Caco-2 (cell line): ENCODE results near the gene SUMO3. TPM values are rescaled to one million over a fixed set of nuclear protein-coding genes. Genes with fewer than 3 reads are reported as not detected.

Experiments used
- BruUV-seq: library from RNA; stranded (reverse); fragments of 400-500 nt; replicated peaks from 2 replicates; lab custom pipeline; 2021; lab: Mats Ljungman, UMichigan
- CTCF ChIA-PET: fragments of 300-600 bp; sonication (Branson Sonifier 250); formaldehyde crosslinking; loops from one replicate; lab custom pipeline; 2022; ENCODE audit warnings: antibody characterized with exemption; lab: Charles Lee
- POLR2A ChIA-PET: fragments of 300-600 bp; sonication (Branson Sonifier 250); formaldehyde crosslinking; loops from one replicate; lab custom pipeline; 2022; ENCODE audit warnings: antibody characterized with exemption; lab: Charles Lee
- DNase-seq, 2 experiments: peaks; one replicate each; pipeline versions ENCODE4 v3.0.0 to v3.0.0-alpha.2; 2020 to 2022
- H3K27me3 ChIP-seq: replicated peaks from 2 replicates; pipeline ENCODE4 v1.6.0; 2011; ENCODE audit warnings: low read length; ENCODE audit not compliant: control insufficient read depth, insufficient read depth
- H3K36me3 ChIP-seq: 2 replicates; pipeline ENCODE4 v1.5.1; 2011; ENCODE audit warnings: low read length; ENCODE audit not compliant: control insufficient read depth, insufficient read depth
- H3K4me1 ChIP-seq: fragments of 250-450 bp; sonication (Bioruptor Pico); 2 replicates; pipeline ENCODE4 v1.5.1; 2020; ENCODE audit warnings: mild to moderate bottlenecking
- H3K4me3 ChIP-seq: 2 replicates; pipeline ENCODE4 v1.5.1; 2011; ENCODE audit warnings: low read depth, mild to moderate bottlenecking, control low read depth, low read length
- H3K9me3 ChIP-seq: fragments of 250-450 bp; sonication (Bioruptor Pico); 2 replicates; pipeline ENCODE4 v1.5.1; 2020; ENCODE audit warnings: mild to moderate bottlenecking, moderate library complexity
- H3K27ac Mint-ChIP-seq: one replicate; pipeline ENCODE4 v1.8.0; 2022; ENCODE audit warnings: mixed read lengths; ENCODE audit not compliant: unreplicated experiment
- H3K27me3 Mint-ChIP-seq: one replicate; pipeline ENCODE4 v1.8.0; 2022; ENCODE audit warnings: mixed read lengths; ENCODE audit not compliant: insufficient read depth, unreplicated experiment
- H3K36me3 Mint-ChIP-seq: one replicate; pipeline ENCODE4 v1.8.0; 2022; ENCODE audit warnings: mild to moderate bottlenecking, mixed read lengths; ENCODE audit not compliant: insufficient read depth, unreplicated experiment
- H3K4me1 Mint-ChIP-seq: one replicate; pipeline ENCODE4 v1.8.0; 2022; ENCODE audit warnings: low read depth, mixed read lengths; ENCODE audit not compliant: unreplicated experiment
- H3K4me3 Mint-ChIP-seq: one replicate; pipeline ENCODE4 v1.8.0; 2022; ENCODE audit warnings: mild to moderate bottlenecking, moderate library complexity, mixed read lengths; ENCODE audit not compliant: unreplicated experiment
- H3K9me3 Mint-ChIP-seq: one replicate; pipeline ENCODE4 v1.8.0; 2022; ENCODE audit warnings: mixed read lengths; ENCODE audit not compliant: unreplicated experiment
- intact Hi-C: fragments of 100-400 bp; cut with micrococcal nuclease; formaldehyde crosslinking; loops from one replicate; pipeline ENCODE4 v1.10.0; 2022; ENCODE audit not compliant: unreplicated experiment
- total RNA-seq: library from RNA; stranded (reverse); gene quantifications from 2 replicates; pipeline ENCODE4 v1.2.3, GENCODE V29; 2022
- TF ChIP-seq, protein P1 (sequence below), 2 experiments: fragments of 200-600 bp in 1 of 2; IDR thresholded peaks; 1 replicate in 1 of 2; 2 replicates in 1 of 2; pipeline versions ENCODE4 v1.5.1 to v1.8.0; 2011 to 2022; ENCODE audit warnings: antibody characterized with exemption in 1 of 2, control low read depth in 1 of 2, inconsistent platforms in 1 of 2, low read depth in 1 of 2, low read length in 1 of 2, mild to moderate bottlenecking in 1 of 2, moderate library complexity in 1 of 2; ENCODE audit not compliant: insufficient read depth in 1 of 2, severe bottlenecking in 1 of 2, unreplicated experiment in 1 of 2

Gene SUMO3
- total RNA-seq, 1 experiment from 2014 or later, result 118 TPM

DNA sequence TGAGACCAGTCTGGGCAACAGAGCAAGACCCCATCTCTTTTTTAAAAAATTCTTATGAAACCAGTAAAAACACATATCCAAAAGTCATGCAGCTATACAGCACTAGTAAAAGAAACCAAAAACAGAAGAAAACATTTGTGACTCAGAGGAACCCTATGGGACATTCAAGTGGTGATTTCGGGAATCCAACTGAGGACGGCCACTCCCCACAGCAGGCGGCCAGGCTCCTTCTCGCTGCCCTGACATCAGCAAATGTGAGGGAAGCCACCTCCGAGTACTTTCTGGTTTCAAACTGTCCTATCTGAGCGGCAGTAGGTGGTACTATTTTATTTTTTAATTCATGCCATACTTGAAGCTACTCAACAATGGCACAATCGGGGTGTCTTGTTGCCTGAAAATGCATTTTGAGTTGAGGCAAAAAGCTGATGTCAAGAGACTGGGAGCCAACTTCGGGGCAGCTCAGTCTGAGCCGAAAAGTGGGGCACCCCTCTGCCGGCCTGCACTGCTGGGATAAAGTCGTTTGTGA lies 3.3 kb downstream of the SUMO3 start:
- intact Hi-C loops, result loop anchor here (5.0 kb wide), 1 partner anchor 58 kb away; the partner anchor contains the start of gene PTTG1IP
- ChIA-PET POLR2A (no interaction called here), CTCF (no interaction called here)
- BruUV-seq, result no TSS peak
- TF ChIP-seq, protein P1, sequence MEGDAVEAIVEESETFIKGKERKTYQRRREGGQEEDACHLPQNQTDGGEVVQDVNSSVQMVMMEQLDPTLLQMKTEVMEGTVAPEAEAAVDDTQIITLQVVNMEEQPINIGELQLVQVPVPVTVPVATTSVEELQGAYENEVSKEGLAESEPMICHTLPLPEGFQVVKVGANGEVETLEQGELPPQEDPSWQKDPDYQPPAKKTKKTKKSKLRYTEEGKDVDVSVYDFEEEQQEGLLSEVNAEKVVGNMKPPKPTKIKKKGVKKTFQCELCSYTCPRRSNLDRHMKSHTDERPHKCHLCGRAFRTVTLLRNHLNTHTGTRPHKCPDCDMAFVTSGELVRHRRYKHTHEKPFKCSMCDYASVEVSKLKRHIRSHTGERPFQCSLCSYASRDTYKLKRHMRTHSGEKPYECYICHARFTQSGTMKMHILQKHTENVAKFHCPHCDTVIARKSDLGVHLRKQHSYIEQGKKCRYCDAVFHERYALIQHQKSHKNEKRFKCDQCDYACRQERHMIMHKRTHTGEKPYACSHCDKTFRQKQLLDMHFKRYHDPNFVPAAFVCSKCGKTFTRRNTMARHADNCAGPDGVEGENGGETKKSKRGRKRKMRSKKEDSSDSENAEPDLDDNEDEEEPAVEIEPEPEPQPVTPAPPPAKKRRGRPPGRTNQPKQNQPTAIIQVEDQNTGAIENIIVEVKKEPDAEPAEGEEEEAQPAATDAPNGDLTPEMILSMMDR (IDR thresholded peaks at IDR 0.05; ENCODE audit: insufficient read depth in 1 of 2, low read depth in 1 of 2, low read length in 1 of 2, severe bottlenecking in 1 of 2, unreplicated experiment in 1 of 2), result no peak
- Mint-ChIP-seq H3K27me3 (no peaks in the 10 kb centered on the region), H3K9me3 (peaks cover under 1% of the 10 kb centered on the region), H3K4me1 (peaks cover 5% of the 10 kb centered on the region), H3K27ac (no peak overlapping the region), H3K36me3 (peaks cover 51% of the 10 kb centered on the region), H3K4me3 (no peak overlapping the region)
- DNase-seq, result no peak
- Histone ChIP-seq H3K9me3 (peaks cover 5% of the 10 kb centered on the region; the same call in 1 of the 2 replicates), H3K4me3 (no peak overlapping the region), H3K27me3 (no peaks in the 10 kb centered on the region), H3K4me1 (peaks cover 15% of the 10 kb centered on the region), H3K36me3 (peaks cover 3% of the 10 kb centered on the region)

DNA sequence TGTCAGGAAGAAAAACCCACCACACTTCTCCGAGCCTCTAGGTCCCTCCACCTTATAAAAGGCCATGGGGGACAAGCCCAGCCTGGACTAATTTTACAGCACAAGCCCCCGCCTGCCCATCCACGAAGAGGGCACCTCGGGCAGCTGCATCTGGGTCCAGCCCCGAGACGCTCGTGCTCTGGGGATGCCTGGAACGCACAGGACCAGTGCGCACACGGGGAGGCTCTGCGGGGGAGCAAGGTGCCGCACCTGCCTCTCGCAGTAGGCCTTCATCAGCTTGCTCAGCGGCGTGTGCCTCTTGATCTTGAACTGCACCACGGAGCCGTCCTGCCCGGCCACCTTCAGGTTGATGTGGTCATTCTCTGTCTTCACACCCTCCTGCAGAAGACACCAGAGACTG lies 4.1 kb downstream of the SUMO3 start:
- DNase-seq, result no peak
- Mint-ChIP-seq H3K9me3 (no peaks in the 10 kb centered on the region), H3K27ac (no peak overlapping the region), H3K36me3 (peaks cover 59% of the 10 kb centered on the region), H3K4me3 (no peak overlapping the region), H3K27me3 (no peaks in the 10 kb centered on the region), H3K4me1 (peaks cover 5% of the 10 kb centered on the region)
- H3K4me3 ChIP-seq, result no peak overlapping the region
- intact Hi-C loops, result no loop called here
- H3K36me3 ChIP-seq, result peaks cover 3% of the 10 kb centered on the region
- no TSS peak for BruUV-seq
- TF ChIP-seq, protein P1 (IDR thresholded peaks at IDR 0.05; ENCODE audit: insufficient read depth in 1 of 2, low read depth in 1 of 2, low read length in 1 of 2, severe bottlenecking in 1 of 2, unreplicated experiment in 1 of 2), result no peak
- ChIA-PET POLR2A (no interaction called here), CTCF (no interaction called here)
- H3K27me3 ChIP-seq, result no peaks in the 10 kb centered on the region
- H3K4me1 ChIP-seq, result peaks cover 9% of the 10 kb centered on the region
- no peaks in the 10 kb centered on the region for H3K9me3 ChIP-seq

DNA sequence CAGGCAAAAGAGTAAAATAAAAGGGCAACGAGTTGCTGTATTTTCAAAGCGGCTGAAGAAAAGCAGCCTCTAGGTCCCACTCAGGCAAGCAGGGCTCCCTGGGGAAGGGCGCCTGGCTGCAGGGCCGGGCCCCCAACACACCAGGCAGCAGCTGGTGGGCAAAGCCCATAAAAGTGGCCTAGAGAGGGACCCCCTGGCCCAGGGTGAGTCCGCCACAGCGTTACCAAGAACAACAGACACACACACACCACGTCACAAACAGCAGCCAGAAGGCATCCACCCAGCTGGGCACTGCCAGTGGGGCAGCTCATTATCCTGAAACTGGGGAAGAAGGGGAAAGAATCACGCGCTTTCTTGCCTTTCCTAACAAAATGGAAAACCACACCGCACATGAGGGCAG lies 4.7 kb downstream of the SUMO3 start:
- Mint-ChIP-seq H3K27ac (no peak overlapping the region), H3K9me3 (no peaks in the 10 kb centered on the region), H3K27me3 (no peaks in the 10 kb centered on the region), H3K4me1 (peaks cover 5% of the 10 kb centered on the region), H3K36me3 (peaks cover 65% of the 10 kb centered on the region), H3K4me3 (no peak overlapping the region)
- intact Hi-C loops, result no loop called here
- BruUV-seq, result no TSS peak
- H3K9me3 ChIP-seq, result no peaks in the 10 kb centered on the region
- H3K27me3 ChIP-seq, result no peaks in the 10 kb centered on the region
- TF ChIP-seq, protein P1 (IDR thresholded peaks at IDR 0.05; ENCODE audit: insufficient read depth in 1 of 2, low read depth in 1 of 2, low read length in 1 of 2, severe bottlenecking in 1 of 2, unreplicated experiment in 1 of 2), result no peak
- H3K36me3 ChIP-seq, result peaks cover 3% of the 10 kb centered on the region
- no peak overlapping the region for H3K4me3 ChIP-seq
- POLR2A ChIA-PET, result no interaction called here
- DNase-seq, result no peak
- CTCF ChIA-PET, result no interaction called here
- peaks cover 5% of the 10 kb centered on the region; the same call in 1 of the 2 replicates for H3K4me1 ChIP-seq
